NCI-H2107 (cell line): ENCODE measurements around the gene ATP6V0E1.
"Not testable (repeated sequence)": the region's sequence is repeated elsewhere in the genome, so short reads cannot be mapped to it uniquely, and the experiment has no call there.

Source experiments
- DNase-seq: peaks from one replicate; lab custom pipeline; 2025; lab: John Stamatoyannopoulos, UW

Gene ATP6V0E1

DNA sequence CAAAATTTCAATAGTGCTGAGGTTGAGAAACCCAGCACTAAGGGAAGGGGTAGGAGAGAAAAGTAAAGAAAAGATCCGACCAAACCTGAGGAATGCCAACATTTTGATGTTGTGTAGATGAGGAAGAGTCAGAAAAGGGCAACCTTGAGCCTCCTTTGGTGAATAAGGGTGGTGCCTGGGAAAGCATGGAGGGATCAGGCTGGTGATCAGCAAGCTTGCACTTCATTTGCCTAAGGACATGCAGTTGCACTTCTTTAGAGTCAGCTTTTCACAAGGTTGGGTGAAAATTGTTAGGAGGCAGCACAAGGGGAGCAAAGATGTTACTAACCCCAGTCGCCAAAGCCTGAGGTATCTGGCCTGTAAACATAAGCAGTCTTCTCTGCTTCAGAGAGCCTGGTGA lies 20.4 kb downstream of the ATP6V0E1 start:
- no peak for DNase-seq

- DNase-seq, result no peak
Measured at GRCh38 chr5:173004447-173004846, 20.9 kb downstream of the ATP6V0E1 start.

DNA sequence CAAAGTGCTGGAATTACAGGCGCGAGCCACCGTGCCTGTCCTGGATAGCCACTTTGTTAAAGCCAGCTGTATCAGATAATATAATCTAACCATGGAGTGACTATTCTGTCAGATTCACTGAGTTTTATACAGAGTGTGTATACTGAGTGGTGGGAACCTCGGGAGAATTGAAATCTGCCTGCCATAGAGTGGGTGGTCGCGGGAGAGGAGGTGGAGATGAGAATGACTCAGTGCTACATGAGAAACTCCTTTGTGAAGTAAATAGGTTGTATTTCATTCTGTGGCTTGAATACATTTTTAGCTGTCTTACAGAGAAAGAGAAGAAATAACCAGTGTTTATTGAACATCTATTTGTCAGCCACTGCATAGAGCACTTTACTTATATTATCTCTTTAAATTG lies 26.4 kb downstream of the ATP6V0E1 start:
- no peak for DNase-seq

GRCh38 chr5:173010547-173011464 lies 27.2 kb downstream of the ATP6V0E1 start:
- DNase-seq, result no peak

DNA sequence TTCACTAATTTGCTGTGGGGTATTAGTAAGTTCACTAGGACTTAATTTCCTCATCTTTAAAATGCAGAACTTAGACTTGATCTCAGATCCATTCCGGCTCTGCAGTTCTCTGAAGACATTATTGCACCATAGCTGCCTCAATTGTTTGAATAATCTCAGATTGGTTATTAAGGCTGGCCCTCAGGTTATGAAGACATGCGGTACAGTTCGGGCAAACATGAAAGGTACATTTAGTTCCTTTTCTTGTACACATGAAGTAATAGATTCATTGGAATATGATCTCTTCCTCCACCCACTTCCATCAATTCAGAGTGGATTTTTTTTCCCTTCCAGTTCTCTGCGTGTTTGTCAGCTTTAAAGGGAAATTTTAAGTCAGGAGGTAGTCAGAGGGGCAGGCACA lies 28.0 kb downstream of the ATP6V0E1 start:
- no peak for DNase-seq

- DNase-seq, result no peak
Measured at GRCh38 chr5:173012882-173013281, 29.3 kb downstream of the ATP6V0E1 start.

DNA sequence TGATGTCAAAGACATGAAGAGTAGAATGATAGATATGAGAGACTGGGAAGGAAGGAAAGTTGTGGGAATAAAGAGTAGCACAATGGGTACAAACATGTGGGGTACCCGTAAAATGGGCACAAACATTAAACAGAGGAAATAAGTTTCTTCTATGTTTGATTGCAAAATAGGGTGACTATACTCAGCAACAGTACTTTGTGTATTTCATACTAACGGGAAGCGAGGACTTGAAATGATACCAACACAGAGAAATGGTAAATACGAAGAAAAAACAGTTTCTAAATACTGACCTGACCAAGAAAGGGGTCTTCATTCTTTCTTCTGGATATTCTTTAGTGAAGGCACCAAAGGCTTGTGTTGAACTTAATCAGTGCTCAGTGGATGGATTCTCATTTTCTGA lies 31.1 kb downstream of the ATP6V0E1 start:
- DNase-seq, result no peak

DNA sequence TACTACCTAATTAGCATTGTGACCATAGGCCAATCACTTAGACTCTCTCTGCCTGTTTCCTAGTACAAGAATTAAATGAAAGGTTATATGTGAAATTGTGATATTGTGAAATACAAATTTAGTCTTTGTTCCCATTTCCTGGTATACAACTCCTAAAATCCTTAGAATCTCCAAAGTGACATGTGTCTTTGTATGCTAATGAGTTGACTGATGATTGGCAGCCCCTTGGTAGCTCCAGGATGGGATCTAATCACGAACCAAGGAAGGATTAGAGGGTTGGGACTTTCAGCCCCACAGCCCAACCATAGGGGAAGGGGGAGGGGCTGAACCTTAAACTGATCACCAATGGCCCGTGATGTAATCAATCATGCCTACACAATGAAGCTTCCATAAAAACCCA lies 31.6 kb downstream of the ATP6V0E1 start:
- no peak for DNase-seq

DNA sequence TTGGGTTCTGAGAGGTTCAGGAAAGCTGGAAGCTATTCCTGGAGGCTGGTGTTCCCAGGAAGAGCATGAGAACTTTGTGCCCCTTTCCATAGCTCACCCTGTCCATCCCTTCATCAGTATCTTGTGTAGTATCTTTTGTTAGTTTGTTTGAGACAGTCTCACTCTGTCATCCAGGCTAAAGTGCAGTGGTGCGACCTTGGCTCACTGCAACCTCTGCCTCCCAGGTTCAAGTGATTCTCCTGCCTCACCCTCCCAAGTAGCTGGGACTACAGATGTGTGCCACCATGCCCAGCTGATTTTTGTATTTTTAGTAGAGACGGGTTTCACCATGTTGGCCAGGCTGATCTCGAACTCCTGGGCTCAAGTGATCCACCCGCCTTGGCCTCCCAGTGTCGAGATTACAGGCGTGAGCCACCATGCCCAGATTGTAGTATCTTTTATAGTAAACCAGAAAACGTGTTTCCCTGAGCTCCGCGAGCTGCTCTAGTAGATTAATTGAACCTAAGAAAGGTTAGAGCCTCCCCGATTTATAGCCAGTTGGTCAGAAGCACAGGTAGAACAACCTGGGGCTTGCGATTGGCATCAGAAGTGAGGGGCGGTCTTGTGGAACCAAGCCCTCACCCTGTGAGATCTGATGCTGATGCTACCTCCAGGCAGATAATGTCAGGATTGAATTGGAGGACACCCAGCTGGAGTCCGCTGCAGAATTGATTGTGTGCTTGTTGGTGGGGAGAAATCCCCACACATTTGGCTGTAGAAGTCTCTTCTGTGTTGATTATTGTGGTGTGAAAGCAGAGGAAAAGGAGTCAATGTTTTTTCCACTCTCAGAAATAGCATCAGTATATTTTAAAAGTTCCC lies 32.3 kb downstream of the ATP6V0E1 start:
- no peak for DNase-seq

DNA sequence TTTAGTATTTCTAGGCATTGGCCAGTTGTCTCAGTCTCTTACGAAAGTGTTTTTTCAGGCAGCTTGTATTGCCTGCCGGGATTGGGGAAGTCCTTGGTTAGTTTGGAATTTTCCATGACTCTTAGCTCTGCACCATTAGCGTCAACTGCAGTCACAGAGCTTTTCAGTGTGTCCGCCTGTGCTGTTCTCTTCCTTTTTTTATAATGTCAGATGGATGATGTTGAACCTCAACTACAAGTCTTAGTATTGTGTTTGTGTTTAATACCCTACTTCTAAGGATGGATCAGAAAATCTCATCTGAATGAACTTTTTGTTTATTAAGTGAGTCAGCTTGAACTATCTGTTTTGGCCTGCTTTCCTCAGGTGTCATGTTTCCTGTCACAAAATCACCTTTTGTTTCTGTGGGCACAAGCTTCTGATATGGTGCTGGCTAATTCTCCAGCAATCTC lies 33.1 kb downstream of the ATP6V0E1 start:
- no peak for DNase-seq

DNA sequence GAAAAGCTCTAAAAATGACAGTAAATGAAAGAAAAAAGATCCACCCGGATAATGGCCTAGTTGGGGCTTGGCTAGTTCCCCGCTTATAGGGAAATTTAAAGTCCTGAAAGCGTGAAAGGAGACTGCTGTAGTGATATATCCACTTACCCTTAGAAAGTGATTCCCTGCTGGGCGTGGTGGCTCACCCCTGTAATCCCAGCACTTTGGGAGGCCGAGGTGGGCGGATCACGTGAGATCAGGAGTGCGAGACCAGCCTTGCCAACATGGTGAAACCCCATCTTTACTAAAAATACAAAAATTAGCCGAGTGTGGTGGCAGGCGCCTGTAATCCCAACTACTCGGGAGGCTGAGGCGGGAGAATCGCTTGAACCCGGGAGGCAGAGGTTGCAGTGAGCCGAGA lies 33.5 kb downstream of the ATP6V0E1 start:
- DNase-seq, result not testable (repeated sequence)

GRCh38 chr5:173018358-173018757 lies 34.8 kb downstream of the ATP6V0E1 start:
- no peak for DNase-seq

DNA sequence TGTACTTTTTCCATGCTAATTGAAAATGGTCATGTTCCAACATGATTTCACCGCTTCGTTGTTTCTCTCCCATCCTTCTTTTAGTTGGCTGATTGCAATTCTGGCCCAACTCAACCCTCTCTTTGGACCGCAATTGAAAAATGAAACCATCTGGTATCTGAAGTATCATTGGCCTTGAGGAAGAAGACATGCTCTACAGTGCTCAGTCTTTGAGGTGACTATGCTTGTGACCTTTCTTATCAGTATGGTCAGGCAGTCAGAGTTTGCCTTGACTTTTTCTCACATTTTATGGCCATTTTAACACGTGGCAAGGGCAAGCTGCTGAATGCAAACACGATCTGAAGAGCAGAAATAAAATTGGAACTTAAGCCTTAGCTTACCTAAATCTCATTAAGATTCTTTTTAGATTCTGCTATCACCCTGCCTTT lies 36.6 kb downstream of the ATP6V0E1 start:
- DNase-seq, result no peak

DNA sequence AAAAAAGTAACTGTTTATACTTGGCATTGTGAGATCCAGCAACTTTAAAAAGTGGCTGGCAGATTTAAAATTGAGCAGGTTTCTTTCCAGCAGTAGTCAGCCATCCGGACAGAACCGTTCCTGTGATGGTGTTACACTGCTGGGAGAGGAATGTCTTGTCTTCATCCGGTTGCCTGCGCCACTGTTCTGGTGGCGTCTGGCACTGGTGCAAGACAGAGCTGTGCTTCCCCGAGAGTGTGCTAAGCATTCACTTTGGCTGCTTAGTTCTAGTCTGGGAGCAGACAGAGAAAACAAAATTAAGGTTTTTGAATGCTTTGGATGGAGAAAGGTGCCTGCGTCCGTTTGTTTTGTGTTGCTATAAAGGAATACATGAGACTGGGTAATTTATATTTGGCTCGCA lies 37.1 kb downstream of the ATP6V0E1 start:
- DNase-seq, result no peak

GRCh38 chr5:173025651-173026050 lies 42.1 kb downstream of the ATP6V0E1 start:
- no peak for DNase-seq

DNA sequence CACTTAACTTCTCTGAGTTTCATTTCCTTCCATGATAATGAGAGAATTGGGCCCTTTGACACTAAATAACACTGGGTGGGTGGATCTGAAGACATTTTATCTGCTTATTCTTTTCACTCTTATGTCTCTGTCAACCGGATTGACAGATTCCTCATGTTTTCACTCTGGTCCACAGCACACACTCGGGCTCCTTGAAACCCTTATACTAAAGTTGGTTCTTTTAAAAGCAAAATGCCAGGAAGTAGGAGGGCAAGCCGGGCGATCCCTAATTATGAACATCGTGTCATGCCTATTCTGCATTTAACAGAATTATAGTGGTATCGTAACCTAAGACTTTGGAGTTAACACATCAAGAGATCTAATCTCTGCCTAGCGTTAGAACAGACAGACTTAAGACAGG lies 44.3 kb downstream of the ATP6V0E1 start:
- no peak for DNase-seq

DNA sequence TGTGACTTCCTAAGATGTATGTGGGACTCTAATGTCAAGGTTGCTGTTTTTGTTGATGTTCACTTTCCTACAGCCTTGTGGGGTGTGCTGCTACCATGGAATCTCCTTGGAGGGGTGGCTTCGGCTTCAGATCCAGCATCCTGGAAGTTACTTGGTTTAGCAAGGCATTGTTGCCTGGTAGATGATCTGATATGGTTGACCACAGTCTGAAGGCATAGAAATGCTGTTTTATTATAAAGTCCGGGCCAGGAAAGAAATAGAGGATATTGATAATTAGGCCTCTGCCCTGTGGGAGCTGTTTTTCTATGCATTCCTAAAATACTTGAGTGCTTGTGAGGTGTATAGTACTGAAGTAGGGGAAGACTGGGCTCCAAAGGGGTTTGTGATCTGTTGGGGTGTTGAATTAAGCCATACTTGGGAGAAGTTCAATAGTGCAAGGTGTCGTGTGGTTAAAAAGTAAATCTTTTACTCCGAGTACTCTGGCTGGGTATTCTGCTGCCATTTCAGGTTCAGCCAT lies 45.3 kb downstream of the ATP6V0E1 start:
- DNase-seq, result no peak

- DNase-seq, result no peak
Measured at GRCh38 chr5:173029499-173029921, 45.9 kb downstream of the ATP6V0E1 start.

DNA sequence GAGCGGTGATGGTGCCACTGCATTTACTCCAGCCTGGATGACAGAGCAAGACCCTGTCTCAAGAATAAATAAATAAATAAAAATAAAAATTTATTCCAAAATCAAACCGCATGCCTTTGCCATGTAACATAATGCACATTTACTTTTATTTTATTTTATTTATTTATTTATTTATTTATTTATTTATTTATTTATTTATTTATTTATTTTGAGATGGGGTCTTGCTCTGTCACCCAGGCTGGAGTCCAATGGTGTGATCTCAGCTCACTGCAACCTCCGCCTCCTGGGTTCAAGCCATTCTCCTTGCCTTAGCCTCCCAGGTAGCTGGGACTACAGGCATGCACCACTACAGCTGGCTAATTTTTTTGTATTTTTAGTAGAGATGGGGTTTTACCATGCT lies 48.5 kb downstream of the ATP6V0E1 start:
- DNase-seq, result not testable (repeated sequence)

- no peak for DNase-seq
Measured at GRCh38 chr5:173032730-173033129, 49.2 kb downstream of the ATP6V0E1 start.

DNA sequence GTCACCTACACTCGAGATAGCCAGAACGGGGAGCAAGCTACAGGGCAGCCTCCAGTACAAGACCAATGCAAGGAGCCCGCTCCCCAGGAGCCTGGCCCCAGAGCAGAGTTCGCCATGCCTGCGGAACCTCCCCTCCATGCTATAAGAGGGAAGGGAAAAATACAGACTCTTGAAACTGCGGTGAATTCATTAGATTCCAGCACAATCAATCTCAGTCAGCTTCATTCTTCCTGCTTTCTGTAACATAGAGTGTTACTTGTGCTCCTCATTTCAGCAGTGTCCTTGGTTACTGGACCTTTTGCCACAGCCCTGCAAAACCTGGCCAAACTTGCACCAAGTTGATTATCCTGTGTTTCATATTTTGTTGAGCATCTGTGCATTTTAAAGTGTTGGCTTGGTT lies 50.4 kb downstream of the ATP6V0E1 start:
- DNase-seq, result no peak

GRCh38 chr5:173035904-173036707 lies 52.5 kb downstream of the ATP6V0E1 start:
- DNase-seq, result no peak
